IMR-90 (cell line): ENCODE data around the gene TP53TG5.

ENCODE experiments used
- CTCF ChIP-seq: conservative IDR thresholded peaks from 2 replicates; pipeline ENCODE4 v1.5.1; 2012; ENCODE audit warnings: mild to moderate bottlenecking, low read depth, low read length, improper control_type of control experiment
- POLR2A ChIP-seq: IDR thresholded peaks from 2 replicates; pipeline ENCODE4 v1.6.1; 2012; ENCODE audit warnings: mild to moderate bottlenecking, low read depth, low read length

- 0 out of 2 replicates have a peak, but pooled peaks have one; percentile 5 for TF ChIP-seq CTCF
- no peak for TF ChIP-seq POLR2A
Measured at GRCh38 chr20:45329497-45330319, 48.4 kb downstream of the TP53TG5 start.
